ENCODE measurements around the gene SLC25A30.
"Not testable (repeated sequence)": the region's sequence is repeated elsewhere in the genome, so short reads cannot be mapped to it uniquely, and the experiment has no call there.

Gene SLC25A30

GRCh38 chr13:45391926-45392325 lies 26.2 kb downstream of the SLC25A30 start:
- DNase-seq (ENCODE audit: low read depth) = no peak

GRCh38 chr13:45391128-45391527 lies 27.0 kb downstream of the SLC25A30 start:
- DNase-seq (ENCODE audit: low read depth) = not testable (repeated sequence)

GRCh38 chr13:45390348-45390747 lies 27.8 kb downstream of the SLC25A30 start:
- DNase-seq (ENCODE audit: low read depth) = not testable (repeated sequence)

GRCh38 chr13:45388664-45389063 lies 29.5 kb downstream of the SLC25A30 start:
- DNase-seq (ENCODE audit: low read depth) = no peak

GRCh38 chr13:45386892-45387575 lies 31.1 kb downstream of the SLC25A30 start:
- DNase-seq (ENCODE audit: low read depth) = not testable (repeated sequence)

GRCh38 chr13:45385907-45386553 lies 32.1 kb downstream of the SLC25A30 start:
- DNase-seq (ENCODE audit: low read depth) = no peak

- DNase-seq (ENCODE audit: low read depth) = no peak
Measured at GRCh38 chr13:45385320-45385719, 32.9 kb downstream of the SLC25A30 start.

GRCh38 chr13:45384474-45385174 lies 33.5 kb downstream of the SLC25A30 start:
- DNase-seq (ENCODE audit: low read depth) = no peak

- not testable (repeated sequence) for DNase-seq (ENCODE audit: low read depth)
Measured at GRCh38 chr13:45382739-45383138, 35.4 kb downstream of the SLC25A30 start.

GRCh38 chr13:45381196-45381595 lies 37.0 kb downstream of the SLC25A30 start:
- DNase-seq (ENCODE audit: low read depth) = no peak

GRCh38 chr13:45380708-45381107 lies 37.5 kb downstream of the SLC25A30 start:
- not testable (repeated sequence) for DNase-seq (ENCODE audit: low read depth)

GRCh38 chr13:45379516-45379915 lies 38.7 kb downstream of the SLC25A30 start:
- not testable (repeated sequence) for DNase-seq (ENCODE audit: low read depth)

- DNase-seq (ENCODE audit: low read depth) = not testable (repeated sequence)
Measured at GRCh38 chr13:45378786-45379185, 39.4 kb downstream of the SLC25A30 start.

- DNase-seq (ENCODE audit: low read depth) = not testable (repeated sequence)
Measured at GRCh38 chr13:45377314-45377713, 40.9 kb downstream of the SLC25A30 start.

- DNase-seq (ENCODE audit: low read depth) = not testable (repeated sequence)
Measured at GRCh38 chr13:45376651-45377050, 41.5 kb downstream of the SLC25A30 start.

- no peak for DNase-seq (ENCODE audit: low read depth)
Measured at GRCh38 chr13:45374917-45375316, 43.3 kb downstream of the SLC25A30 start.

- no peak for DNase-seq (ENCODE audit: low read depth)
Measured at GRCh38 chr13:45373162-45373547, 45.0 kb downstream of the SLC25A30 start.

- DNase-seq (ENCODE audit: low read depth) = no peak
Measured at GRCh38 chr13:45372189-45373161, 45.7 kb downstream of the SLC25A30 start.

GRCh38 chr13:45370922-45371406 lies 47.2 kb downstream of the SLC25A30 start:
- peak; percentile 32 for DNase-seq (ENCODE audit: low read depth)

GRCh38 chr13:45369116-45369515 lies 49.1 kb downstream of the SLC25A30 start:
- no peak for DNase-seq (ENCODE audit: low read depth)

GRCh38 chr13:45368571-45368970 lies 49.6 kb downstream of the SLC25A30 start:
- no peak for DNase-seq (ENCODE audit: low read depth)

GRCh38 chr13:45368005-45368404 lies 50.2 kb downstream of the SLC25A30 start:
- DNase-seq (ENCODE audit: low read depth) = no peak
